ENCODE results near the gene CELA2A.

DNA sequence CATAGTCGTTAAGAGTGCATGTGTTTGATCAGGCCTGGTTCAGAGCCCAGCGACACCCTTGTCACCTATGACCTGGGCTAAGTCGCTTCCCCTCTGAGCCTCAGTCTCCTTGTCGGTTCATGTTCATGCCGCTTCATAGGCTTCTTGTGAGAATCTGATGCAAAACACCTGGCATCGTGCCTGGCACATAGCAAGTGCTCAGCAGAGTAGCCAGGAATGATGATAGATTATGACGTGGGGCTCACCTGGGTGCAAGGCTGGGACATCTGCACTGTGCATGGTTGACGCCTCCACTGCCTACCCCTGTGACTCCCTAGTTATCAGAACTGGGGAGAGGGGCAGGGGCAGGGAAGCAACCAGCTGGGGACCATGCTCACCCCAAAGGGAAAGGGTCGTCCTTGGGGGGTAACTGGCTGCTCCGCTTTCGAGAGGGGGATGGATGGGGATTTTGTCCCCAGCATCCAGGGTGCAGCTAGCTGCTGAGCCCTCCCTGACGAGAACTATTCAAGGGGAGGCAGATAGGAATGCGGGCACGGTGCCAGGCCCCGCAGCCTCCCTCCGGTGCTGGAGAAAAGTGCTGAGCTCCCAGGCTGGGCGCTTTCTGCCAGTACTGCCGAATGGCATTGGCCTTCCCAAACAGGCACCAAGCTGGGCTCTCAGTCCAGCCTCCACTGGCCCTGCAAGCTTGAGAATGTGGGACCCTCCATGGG, 37.6 kb upstream of the CELA2A start:
- TF ChIP-seq POLR2A (IDR thresholded peaks at IDR 0.05; ENCODE audit: low read depth, low read length) (no peak), HCFC1 (IDR thresholded peaks at IDR 0.05; ENCODE audit: low read length) (no peak), NFIC (IDR thresholded peaks at IDR 0.05; ENCODE audit: low read depth, low read length) (no peak), POU2F2 (IDR thresholded peaks at IDR 0.05; ENCODE audit: borderline replicate concordance, low read depth, low read length) (no peak), EED (IDR thresholded peaks at IDR 0.05; ENCODE audit: low read depth) (no peak), BHLHE40 (IDR thresholded peaks at IDR 0.05; ENCODE audit: borderline replicate concordance in 1 of 2, low read depth in 2 of 2, low read length in 1 of 2) (no peak), TAF1 (IDR thresholded peaks at IDR 0.05; ENCODE audit: borderline replicate concordance, low read depth, low read length) (no peak)
- TF ChIP-seq, protein P1, sequence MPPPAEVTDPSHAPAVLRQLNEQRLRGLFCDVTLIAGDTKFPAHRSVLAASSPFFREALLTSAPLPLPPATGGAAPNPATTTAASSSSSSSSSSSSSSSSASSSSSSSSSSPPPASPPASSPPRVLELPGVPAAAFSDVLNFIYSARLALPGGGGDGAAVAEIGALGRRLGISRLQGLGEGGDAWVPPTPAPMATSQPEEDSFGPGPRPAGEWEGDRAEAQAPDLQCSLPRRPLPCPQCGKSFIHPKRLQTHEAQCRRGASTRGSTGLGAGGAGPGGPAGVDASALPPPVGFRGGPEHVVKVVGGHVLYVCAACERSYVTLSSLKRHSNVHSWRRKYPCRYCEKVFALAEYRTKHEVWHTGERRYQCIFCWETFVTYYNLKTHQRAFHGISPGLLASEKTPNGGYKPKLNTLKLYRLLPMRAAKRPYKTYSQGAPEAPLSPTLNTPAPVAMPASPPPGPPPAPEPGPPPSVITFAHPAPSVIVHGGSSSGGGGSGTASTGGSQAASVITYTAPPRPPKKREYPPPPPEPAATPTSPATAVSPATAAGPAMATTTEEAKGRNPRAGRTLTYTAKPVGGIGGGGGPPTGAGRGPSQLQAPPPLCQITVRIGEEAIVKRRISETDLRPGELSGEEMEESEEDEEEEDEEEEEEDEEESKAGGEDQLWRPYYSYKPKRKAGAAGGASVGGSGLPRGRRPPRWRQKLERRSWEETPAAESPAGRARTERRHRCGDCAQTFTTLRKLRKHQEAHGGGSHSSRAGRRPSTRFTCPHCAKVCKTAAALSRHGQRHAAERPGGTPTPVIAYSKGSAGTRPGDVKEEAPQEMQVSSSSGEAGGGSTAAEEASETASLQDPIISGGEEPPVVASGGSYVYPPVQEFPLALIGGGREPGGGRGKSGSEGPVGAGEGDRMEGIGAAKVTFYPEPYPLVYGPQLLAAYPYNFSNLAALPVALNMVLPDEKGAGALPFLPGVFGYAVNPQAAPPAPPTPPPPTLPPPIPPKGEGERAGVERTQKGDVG (CRISPR knock-in tag; IDR thresholded peaks at IDR 0.05): no peak
- TF ChIP-seq, protein P2, sequence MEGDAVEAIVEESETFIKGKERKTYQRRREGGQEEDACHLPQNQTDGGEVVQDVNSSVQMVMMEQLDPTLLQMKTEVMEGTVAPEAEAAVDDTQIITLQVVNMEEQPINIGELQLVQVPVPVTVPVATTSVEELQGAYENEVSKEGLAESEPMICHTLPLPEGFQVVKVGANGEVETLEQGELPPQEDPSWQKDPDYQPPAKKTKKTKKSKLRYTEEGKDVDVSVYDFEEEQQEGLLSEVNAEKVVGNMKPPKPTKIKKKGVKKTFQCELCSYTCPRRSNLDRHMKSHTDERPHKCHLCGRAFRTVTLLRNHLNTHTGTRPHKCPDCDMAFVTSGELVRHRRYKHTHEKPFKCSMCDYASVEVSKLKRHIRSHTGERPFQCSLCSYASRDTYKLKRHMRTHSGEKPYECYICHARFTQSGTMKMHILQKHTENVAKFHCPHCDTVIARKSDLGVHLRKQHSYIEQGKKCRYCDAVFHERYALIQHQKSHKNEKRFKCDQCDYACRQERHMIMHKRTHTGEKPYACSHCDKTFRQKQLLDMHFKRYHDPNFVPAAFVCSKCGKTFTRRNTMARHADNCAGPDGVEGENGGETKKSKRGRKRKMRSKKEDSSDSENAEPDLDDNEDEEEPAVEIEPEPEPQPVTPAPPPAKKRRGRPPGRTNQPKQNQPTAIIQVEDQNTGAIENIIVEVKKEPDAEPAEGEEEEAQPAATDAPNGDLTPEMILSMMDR (IDR thresholded peaks at IDR 0.05 in 2 of 3, conservative IDR thresholded peaks at IDR 0.05 in 1 of 3; ENCODE audit: control insufficient read depth in 2 of 3, extremely low read depth in 1 of 3, insufficient read depth in 1 of 3, low read depth in 3 of 3, low read length in 3 of 3): no peak
